HepG2 (cell line): ENCODE results near the gene KLF6. TPM values are rescaled to one million over a fixed set of nuclear protein-coding genes. Genes with fewer than 3 reads are reported as not detected.

Source experiments
- CAMTA2 ChIP-seq: sonication (generic); formaldehyde crosslinking; IDR thresholded peaks from 2 replicates; pipeline ENCODE4 v1.4.0; 2020; ENCODE audit warnings: mild to moderate bottlenecking, missing genetic modification reagents, borderline replicate concordance
- CEBPZ ChIP-seq: IDR thresholded peaks from 2 replicates; pipeline ENCODE4 v1.6.1; 2012; ENCODE audit warnings: low read length, improper control_type of control experiment
- DMAP1 ChIP-seq: IDR thresholded peaks from 2 replicates; pipeline ENCODE4 v1.6.1; 2016
- DNMT3B ChIP-seq: conservative IDR thresholded peaks from 2 replicates; pipeline ENCODE4 v1.6.1; 2016; ENCODE audit warnings: missing biosample characterization, control low read depth
- HNRNPH1 ChIP-seq: fragments of 200-400 bp; formaldehyde crosslinking; optimal IDR thresholded peaks from 2 replicates; pipeline ENCODE3; 2017; ENCODE audit warnings: mild to moderate bottlenecking, low read depth, low read length
- HOXD1 ChIP-seq: sonication (generic); formaldehyde crosslinking; IDR thresholded peaks from 2 replicates; pipeline ENCODE4 v1.5.0; 2020; ENCODE audit warnings: missing genetic modification reagents
- RBFOX2 ChIP-seq: fragments of 200-400 bp; formaldehyde crosslinking; IDR thresholded peaks from 2 replicates; pipeline ENCODE4 v1.6.1; 2017; ENCODE audit warnings: low read depth, mild to moderate bottlenecking, low read length
- ZFAT ChIP-seq: sonication (generic); formaldehyde crosslinking; conservative IDR thresholded peaks from 2 replicates; pipeline ENCODE4 v1.8.1; 2023; ENCODE audit warnings: missing genetic modification reagents, inconsistent platforms
- ZNF331 ChIP-seq: sonication (generic); formaldehyde crosslinking; IDR thresholded peaks from 2 replicates; pipeline ENCODE4 v1.4.0; 2020; ENCODE audit warnings: missing genetic modification reagents
- ZNF335 ChIP-seq: sonication (generic); formaldehyde crosslinking; IDR thresholded peaks from 2 replicates; pipeline ENCODE4 v1.4.0; 2020; ENCODE audit warnings: missing genetic modification reagents
- ZNF460 ChIP-seq: sonication (generic); formaldehyde crosslinking; IDR thresholded peaks from 2 replicates; pipeline ENCODE4 v1.5.1; 2020; ENCODE audit warnings: missing genetic modification reagents, mild to moderate bottlenecking, borderline replicate concordance
- ZNF766 ChIP-seq: sonication (generic); formaldehyde crosslinking; IDR thresholded peaks from 2 replicates; pipeline ENCODE4 v1.5.0; 2020; ENCODE audit warnings: missing genetic modification reagents, borderline replicate concordance
- ZSCAN25 ChIP-seq: sonication (generic); formaldehyde crosslinking; IDR thresholded peaks from 2 replicates; pipeline ENCODE4 v1.8.0; 2022; ENCODE audit warnings: mild to moderate bottlenecking, missing genetic modification reagents
- polyA plus RNA-seq, 8 experiments: library from polyadenylated mRNA; depleted of rRNA in 3 of 8; stranded (reverse) in 7 of 8; unstranded in 1 of 8; fragments of >200 nt; fragmentation: Illumina TruSeq in 4 of 8; extraction: Trizol in 4 of 8; gene quantifications; 2 replicates each; pipeline versions ENCODE4 v1.2.1 to v1.2.3, GENCODE V29; 2011 to 2016; ENCODE audit warnings: low read depth in 4 of 8, missing spikeins in 1 of 8, mixed read lengths in 1 of 8; ENCODE audit not compliant: insufficient read depth in 1 of 8
- total RNA-seq, 5 experiments: library from RNA; depleted of rRNA; stranded (reverse); fragments of >200 nt; fragmentation: Illumina TruSeq; extraction: Trizol; gene quantifications; 2 replicates each; pipeline ENCODE4 v1.2.3, GENCODE V29; 2016; ENCODE audit warnings: low read depth in 1 of 5
- TF ChIP-seq, protein P1 (sequence below): sonication (generic); formaldehyde crosslinking; IDR thresholded peaks from 2 replicates; pipeline ENCODE4 v1.4.0; 2020; ENCODE audit warnings: mild to moderate bottlenecking, missing genetic modification reagents
- TF ChIP-seq, protein P2 (sequence below): sonication (generic); formaldehyde crosslinking; IDR thresholded peaks from 2 replicates; pipeline ENCODE4 v1.4.0; 2020; ENCODE audit warnings: missing genetic modification reagents
- TF ChIP-seq, protein P3 (sequence below): sonication (generic); formaldehyde crosslinking; IDR thresholded peaks from 2 replicates; pipeline ENCODE4 v1.5.0; 2020; ENCODE audit warnings: mild to moderate bottlenecking, missing genetic modification reagents, borderline replicate concordance

The KLF6 gene
- total and polyA plus RNA-seq, 2 of the 13 experiments (the other 11 are each of a cell fraction or from before 2014, with no cell fraction given) = 27.0 to 71.9 TPM

DNA sequence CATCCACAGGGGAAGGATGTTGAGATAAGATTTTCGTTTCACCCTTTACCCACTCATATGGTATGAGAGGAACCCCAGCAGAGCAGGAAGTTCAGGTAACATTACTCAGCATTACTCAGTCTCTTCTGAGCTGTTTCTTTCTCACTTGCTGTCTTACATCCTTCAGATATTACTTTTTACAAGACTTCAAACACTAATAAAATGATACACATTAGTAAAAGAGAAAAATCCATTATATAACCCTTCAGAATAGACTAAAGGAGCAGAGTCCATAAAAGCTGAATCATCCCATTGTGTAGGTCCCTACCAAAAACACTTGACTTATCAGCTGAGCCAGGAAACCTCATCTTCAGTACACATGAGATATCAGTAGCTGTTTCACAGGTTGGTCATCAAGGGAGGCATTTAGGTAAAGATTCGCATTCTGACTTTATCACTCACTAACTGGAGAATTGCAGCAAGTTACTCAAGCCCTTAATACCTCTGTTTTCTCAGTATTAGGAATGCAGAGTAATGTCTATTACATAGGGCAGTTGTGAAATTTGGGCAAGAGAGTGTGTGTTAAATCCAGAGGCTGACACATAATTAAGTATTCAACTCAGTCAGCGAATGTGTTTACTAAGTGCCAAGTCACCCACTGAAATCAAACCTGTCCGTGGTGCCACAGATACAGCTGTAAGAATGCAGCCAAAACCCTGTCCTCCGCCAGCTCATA is 44.7 kb downstream of the KLF6 start (continued):
- peak; percentile 36; the same call in 1 of the 2 replicates for TF ChIP-seq RBFOX2
- TF ChIP-seq ZNF331 = peak; percentile 61; the same call in 1 of the 2 replicates
- no peak for TF ChIP-seq HOXD1 (CRISPR knock-in tag)
- TF ChIP-seq ZFAT (CRISPR knock-in tag) = no peak
- 0 out of 2 replicates have a peak, but pooled peaks have one; percentile 70 for TF ChIP-seq DNMT3B (CRISPR knock-in tag)
- no peak for TF ChIP-seq HNRNPH1
- no peak for TF ChIP-seq ZNF766
- TF ChIP-seq ZNF460 (CRISPR knock-in tag) = no peak
- TF ChIP-seq DMAP1 (CRISPR knock-in tag) = no peak
- no peak for TF ChIP-seq ZNF335
- TF ChIP-seq ZSCAN25 (CRISPR knock-in tag) = no peak
- no peak for TF ChIP-seq CEBPZ
- TF ChIP-seq, protein P1, sequence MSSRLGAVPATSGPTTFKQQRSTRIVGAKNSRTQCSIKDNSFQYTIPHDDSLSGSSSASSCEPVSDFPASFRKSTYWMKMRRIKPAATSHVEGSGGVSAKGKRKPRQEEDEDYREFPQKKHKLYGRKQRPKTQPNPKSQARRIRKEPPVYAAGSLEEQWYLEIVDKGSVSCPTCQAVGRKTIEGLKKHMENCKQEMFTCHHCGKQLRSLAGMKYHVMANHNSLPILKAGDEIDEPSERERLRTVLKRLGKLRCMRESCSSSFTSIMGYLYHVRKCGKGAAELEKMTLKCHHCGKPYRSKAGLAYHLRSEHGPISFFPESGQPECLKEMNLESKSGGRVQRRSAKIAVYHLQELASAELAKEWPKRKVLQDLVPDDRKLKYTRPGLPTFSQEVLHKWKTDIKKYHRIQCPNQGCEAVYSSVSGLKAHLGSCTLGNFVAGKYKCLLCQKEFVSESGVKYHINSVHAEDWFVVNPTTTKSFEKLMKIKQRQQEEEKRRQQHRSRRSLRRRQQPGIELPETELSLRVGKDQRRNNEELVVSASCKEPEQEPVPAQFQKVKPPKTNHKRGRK = no peak
- TF ChIP-seq, protein P2, sequence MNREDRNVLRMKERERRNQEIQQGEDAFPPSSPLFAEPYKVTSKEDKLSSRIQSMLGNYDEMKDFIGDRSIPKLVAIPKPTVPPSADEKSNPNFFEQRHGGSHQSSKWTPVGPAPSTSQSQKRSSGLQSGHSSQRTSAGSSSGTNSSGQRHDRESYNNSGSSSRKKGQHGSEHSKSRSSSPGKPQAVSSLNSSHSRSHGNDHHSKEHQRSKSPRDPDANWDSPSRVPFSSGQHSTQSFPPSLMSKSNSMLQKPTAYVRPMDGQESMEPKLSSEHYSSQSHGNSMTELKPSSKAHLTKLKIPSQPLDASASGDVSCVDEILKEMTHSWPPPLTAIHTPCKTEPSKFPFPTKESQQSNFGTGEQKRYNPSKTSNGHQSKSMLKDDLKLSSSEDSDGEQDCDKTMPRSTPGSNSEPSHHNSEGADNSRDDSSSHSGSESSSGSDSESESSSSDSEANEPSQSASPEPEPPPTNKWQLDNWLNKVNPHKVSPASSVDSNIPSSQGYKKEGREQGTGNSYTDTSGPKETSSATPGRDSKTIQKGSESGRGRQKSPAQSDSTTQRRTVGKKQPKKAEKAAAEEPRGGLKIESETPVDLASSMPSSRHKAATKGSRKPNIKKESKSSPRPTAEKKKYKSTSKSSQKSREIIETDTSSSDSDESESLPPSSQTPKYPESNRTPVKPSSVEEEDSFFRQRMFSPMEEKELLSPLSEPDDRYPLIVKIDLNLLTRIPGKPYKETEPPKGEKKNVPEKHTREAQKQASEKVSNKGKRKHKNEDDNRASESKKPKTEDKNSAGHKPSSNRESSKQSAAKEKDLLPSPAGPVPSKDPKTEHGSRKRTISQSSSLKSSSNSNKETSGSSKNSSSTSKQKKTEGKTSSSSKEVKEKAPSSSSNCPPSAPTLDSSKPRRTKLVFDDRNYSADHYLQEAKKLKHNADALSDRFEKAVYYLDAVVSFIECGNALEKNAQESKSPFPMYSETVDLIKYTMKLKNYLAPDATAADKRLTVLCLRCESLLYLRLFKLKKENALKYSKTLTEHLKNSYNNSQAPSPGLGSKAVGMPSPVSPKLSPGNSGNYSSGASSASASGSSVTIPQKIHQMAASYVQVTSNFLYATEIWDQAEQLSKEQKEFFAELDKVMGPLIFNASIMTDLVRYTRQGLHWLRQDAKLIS (CRISPR knock-in tag) = no peak
- TF ChIP-seq, protein P3, sequence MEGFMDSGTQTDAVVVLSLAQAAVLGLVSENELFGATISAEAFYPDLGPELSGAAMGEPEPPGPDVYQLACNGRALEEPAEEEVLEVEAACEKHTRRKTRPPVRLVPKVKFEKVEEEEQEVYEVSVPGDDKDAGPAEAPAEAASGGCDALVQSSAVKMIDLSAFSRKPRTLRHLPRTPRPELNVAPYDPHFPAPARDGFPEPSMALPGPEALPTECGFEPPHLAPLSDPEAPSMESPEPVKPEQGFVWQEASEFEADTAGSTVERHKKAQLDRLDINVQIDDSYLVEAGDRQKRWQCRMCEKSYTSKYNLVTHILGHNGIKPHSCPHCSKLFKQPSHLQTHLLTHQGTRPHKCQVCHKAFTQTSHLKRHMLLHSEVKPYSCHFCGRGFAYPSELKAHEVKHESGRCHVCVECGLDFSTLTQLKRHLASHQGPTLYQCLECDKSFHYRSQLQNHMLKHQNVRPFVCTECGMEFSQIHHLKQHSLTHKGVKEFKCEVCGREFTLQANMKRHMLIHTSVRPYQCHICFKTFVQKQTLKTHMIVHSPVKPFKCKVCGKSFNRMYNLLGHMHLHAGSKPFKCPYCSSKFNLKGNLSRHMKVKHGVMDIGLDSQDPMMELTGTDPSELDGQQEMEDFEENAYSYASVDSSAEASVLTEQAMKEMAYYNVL (CRISPR knock-in tag) = no peak; the same call in 1 of the 2 replicates
- no peak for TF ChIP-seq CAMTA2 (CRISPR knock-in tag)
